Mucosa of descending colon (tissue), 3 donors: ENCODE data around the gene SNRNP70. TPM values are rescaled to one million over a fixed set of nuclear protein-coding genes. Genes with fewer than 3 reads are reported as not detected.
A peak's percentile ranks its signal among the peaks of the same experiment; 100 is the strongest.

Experiments
- ATAC-seq: fragments of 200-7000 bp; cut with Tn5 transposase; one replicate; pipeline ENCODE4 v1.9.1; 2020; ENCODE audit warnings: mild to moderate bottlenecking, moderate library complexity
- DNase-seq, 3 donors: peaks; one replicate each; pipeline ENCODE4 v3.0.0-alpha.2; 2020
- H3K36me3 ChIP-seq: fragments of 200-600 bp; one replicate; pipeline ENCODE4 v1.8.0; 2021; ENCODE audit warnings: low read depth, mild to moderate bottlenecking
- H3K4me1 ChIP-seq: fragments of 200-600 bp; one replicate; pipeline ENCODE4 v1.8.0; 2021; ENCODE audit warnings: low read depth, mild to moderate bottlenecking
- H3K4me3 ChIP-seq: fragments of 200-600 bp; one replicate; pipeline ENCODE4 v1.8.0; 2021; ENCODE audit warnings: mild to moderate bottlenecking
- H3K9me3 ChIP-seq: fragments of 200-600 bp; one replicate; pipeline ENCODE4 v1.8.0; 2021; ENCODE audit warnings: mild to moderate bottlenecking
- intact Hi-C, 2 donors: fragments of 100-400 bp; cut with DNase I in 1 of 2; cut with micrococcal nuclease in 1 of 2; formaldehyde crosslinking; loops; one replicate each; pipeline versions ENCODE4 v1.11.0 to v1.11.1; 2022; cut with DNase I, micrococcal nuclease
- total RNA-seq, 3 donors: library from RNA; stranded (reverse); fragmentation: NEBNext Ultra II Directional in 2 of 3; extraction: Animal tissue kit (Norgen Biotek cat#: 25700) in 2 of 3; gene quantifications; one replicate each; pipeline versions ENCODE4 v1.2.1 to v1.2.4, GENCODE V29; 2021 to 2023
- TF ChIP-seq, protein P1 (sequence below): fragments of 200-600 bp; IDR thresholded peaks from one replicate; pipeline ENCODE4 v1.8.0; 2022; ENCODE audit warnings: antibody characterized with exemption, mild to moderate bottlenecking
- donor health status: DM: no; HTN: no; CAD: no; lungs with moderate emphysema.
- donor health status: DM: no; HTN: no; CAD: no.
- donor health status: DM: no; HTN: yes; CAD: no.

SNRNP70 gene
- total RNA-seq, 3 donors from 2014 or later = 136 to 257 (median 200) TPM

DNA sequence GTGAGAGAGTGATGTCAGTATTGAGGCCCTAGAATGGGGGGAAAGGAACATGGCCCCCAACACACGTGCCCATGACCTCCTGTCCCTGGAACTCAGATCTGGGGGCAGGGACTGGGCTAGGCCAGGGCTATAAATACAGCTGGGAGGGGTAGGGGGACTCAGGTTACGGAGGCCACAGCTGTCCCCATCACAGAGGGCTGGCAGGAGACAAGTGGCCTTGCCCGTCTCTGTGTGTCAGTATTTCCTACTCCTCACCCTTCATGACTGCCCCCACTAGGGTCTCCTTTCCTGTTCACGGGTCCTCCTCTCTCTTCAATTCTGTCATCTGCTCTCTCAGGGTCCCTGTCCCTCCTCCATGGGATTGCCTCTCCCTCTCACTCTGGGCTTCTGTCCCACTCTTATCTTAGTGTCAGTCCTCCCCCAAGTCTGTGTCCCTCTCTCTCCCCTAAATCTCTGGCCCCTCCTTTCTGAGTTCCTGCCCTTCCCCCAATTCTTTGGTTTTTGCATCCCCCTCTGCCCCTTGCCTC is 70.6 kb downstream of the SNRNP70 start:
- TF ChIP-seq, protein P1, sequence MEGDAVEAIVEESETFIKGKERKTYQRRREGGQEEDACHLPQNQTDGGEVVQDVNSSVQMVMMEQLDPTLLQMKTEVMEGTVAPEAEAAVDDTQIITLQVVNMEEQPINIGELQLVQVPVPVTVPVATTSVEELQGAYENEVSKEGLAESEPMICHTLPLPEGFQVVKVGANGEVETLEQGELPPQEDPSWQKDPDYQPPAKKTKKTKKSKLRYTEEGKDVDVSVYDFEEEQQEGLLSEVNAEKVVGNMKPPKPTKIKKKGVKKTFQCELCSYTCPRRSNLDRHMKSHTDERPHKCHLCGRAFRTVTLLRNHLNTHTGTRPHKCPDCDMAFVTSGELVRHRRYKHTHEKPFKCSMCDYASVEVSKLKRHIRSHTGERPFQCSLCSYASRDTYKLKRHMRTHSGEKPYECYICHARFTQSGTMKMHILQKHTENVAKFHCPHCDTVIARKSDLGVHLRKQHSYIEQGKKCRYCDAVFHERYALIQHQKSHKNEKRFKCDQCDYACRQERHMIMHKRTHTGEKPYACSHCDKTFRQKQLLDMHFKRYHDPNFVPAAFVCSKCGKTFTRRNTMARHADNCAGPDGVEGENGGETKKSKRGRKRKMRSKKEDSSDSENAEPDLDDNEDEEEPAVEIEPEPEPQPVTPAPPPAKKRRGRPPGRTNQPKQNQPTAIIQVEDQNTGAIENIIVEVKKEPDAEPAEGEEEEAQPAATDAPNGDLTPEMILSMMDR = no peak
- intact Hi-C loops = no loop called here
- peaks cover 24% of the 10 kb centered on the region for H3K4me1 ChIP-seq
- no peak overlapping the region for H3K4me3 ChIP-seq
- H3K36me3 ChIP-seq = no peaks in the 10 kb centered on the region
- H3K9me3 ChIP-seq = no peaks in the 10 kb centered on the region
- ATAC-seq = no peak
- no peak for DNase-seq

DNA sequence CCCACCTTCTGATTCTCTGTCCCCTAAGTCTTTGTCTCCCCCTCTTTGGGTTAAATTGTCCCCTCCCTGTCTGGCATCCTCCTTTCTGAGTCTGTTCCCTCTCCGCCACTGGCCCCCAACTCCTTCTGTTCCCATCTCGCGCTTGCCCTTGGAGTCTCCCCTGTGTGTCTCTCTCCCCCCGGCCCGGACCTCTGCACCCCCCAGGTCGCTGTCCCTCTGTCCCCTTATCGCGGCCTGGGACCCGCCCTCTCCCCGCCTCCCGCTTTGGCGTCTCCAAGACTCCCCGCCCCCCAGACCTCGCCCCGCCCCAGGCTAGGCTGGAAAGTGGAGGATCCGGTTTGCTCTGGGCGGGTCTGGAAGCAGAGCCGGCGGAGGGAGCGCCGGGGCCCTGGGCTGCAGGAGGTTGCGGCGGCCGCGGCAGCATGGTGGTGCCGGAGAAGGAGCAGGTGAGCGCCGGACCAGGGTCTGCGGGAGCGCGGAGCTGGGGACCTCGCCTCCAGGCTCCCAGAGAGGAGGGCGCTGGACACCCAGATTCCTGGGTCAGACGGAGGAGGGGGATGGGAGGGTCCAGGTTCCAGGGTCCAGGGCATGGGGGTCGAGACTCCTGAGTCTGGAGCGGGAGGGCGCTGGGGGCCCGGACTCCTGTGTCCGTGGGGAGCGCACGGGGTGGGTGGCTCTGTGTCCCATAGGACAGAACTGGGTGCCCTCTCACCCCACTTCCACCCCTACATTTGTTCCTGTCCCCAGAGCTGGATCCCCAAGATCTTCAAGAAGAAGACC is 72.4 kb downstream of the SNRNP70 start, which contains the start of gene TRPM4:
Gene TRPM4, plus strand, starts transcription at position 348 of the 780 bp plus-strand sequence. Its CDS starts 75 bp downstream, at position 423.
- ATAC-seq (peak; percentile 91), DNase-seq (peak; percentile 93 to 98 (median 98))
- intact Hi-C loops = no loop called here
- Histone ChIP-seq H3K36me3 (no peaks in the 10 kb centered on the region), H3K4me3 (peak within 1 kb of the TSS; percentile 64), H3K4me1 (peaks cover 25% of the 10 kb centered on the region), H3K9me3 (no peaks in the 10 kb centered on the region)
- TF ChIP-seq, protein P1 = no peak

Other genes with a start within 250 kb of the SNRNP70 start
- 10 to 100 TPM in 1 of 3 donors, 1 to 10 TPM in 2; 2.4 to 10.1 (median 2.4) TPM for gene HSD17B14, start 249.0 kb upstream of the SNRNP70 start, total RNA-seq
- 10 to 100 TPM in 2 of 3 donors, 1 to 10 TPM in 1; 4.6 to 30.2 (median 21.5) TPM for gene PLEKHA4, start 216.8 kb upstream of the SNRNP70 start, total RNA-seq
- gene PPP1R15A, start 213.0 kb upstream of the SNRNP70 start, total RNA-seq = 10 to 100 TPM; 31.8 to 47.7 (median 44.6) TPM
- under 1 TPM in 1 of 3 donors, not detected in 2; 0.32 TPM for gene TULP2, start 186.7 kb upstream of the SNRNP70 start, total RNA-seq
- gene NUCB1, start 185.1 kb upstream of the SNRNP70 start, total RNA-seq = 100 to 1,000 TPM; 171 to 219 (median 205) TPM
- gene DHDH, start 151.8 kb upstream of the SNRNP70 start, total RNA-seq = under 1 TPM in 1 of 3 donors, not detected in 2; 0.52 TPM
- 100 to 1,000 TPM in 2 of 3 donors, 10 to 100 TPM in 1; 90.2 to 128 (median 125) TPM for gene BAX, start 130.6 kb upstream of the SNRNP70 start, total RNA-seq
- 1,000 to 10,000 TPM; 1,659 to 1,792 (median 1,691) TPM for gene FTL, start 120.1 kb upstream of the SNRNP70 start, total RNA-seq
- 10 to 100 TPM; 40.1 to 49.3 (median 40.2) TPM for gene GYS1, start 92.1 kb upstream of the SNRNP70 start, total RNA-seq
- 10 to 100 TPM; 47.4 to 68.8 (median 57.3) TPM for gene RUVBL2, start 91.6 kb upstream of the SNRNP70 start, total RNA-seq
- under 1 TPM in 1 of 3 donors, not detected in 2; 0.65 TPM for gene LHB, start 68.4 kb upstream of the SNRNP70 start, total RNA-seq
- gene CGB3, start 61.1 kb upstream of the SNRNP70 start, total RNA-seq = not detected
- gene CGB2, start 53.6 kb upstream of the SNRNP70 start, total RNA-seq = not detected
- gene CGB1, start 48.6 kb upstream of the SNRNP70 start, total RNA-seq = not detected
- gene CGB5, start 41.6 kb upstream of the SNRNP70 start, total RNA-seq = not detected
- not detected for gene CGB8, start 36.3 kb upstream of the SNRNP70 start, total RNA-seq
- gene CGB7, start 27.7 kb upstream of the SNRNP70 start, total RNA-seq = not detected
- not detected for gene NTF4, start 20.6 kb upstream of the SNRNP70 start, total RNA-seq
- not detected for gene KCNA7, start 12.8 kb upstream of the SNRNP70 start, total RNA-seq
- gene LIN7B, start 28.9 kb downstream of the SNRNP70 start, total RNA-seq = 10 to 100 TPM in 2 of 3 donors, 1 to 10 TPM in 1; 7.2 to 20.4 (median 11.7) TPM
- gene C19orf73, start 33.7 kb downstream of the SNRNP70 start, total RNA-seq = 1 to 10 TPM; 1.8 to 3.2 (median 2.1) TPM
- gene PPFIA3, start 34.1 kb downstream of the SNRNP70 start, total RNA-seq = 10 to 100 TPM; 15.1 to 21.4 (median 19.6) TPM
- 1 to 10 TPM in 2 of 3 donors, under 1 TPM in 1; 0.73 to 1.9 (median 1.2) TPM for gene HRC, start 69.9 kb downstream of the SNRNP70 start, total RNA-seq
- 100 to 1,000 TPM; 182 to 398 (median 274) TPM for gene TRPM4, start 72.3 kb downstream of the SNRNP70 start, total RNA-seq
- gene SLC6A16, start 239.7 kb downstream of the SNRNP70 start, total RNA-seq = 1 to 10 TPM in 1 of 3 donors, under 1 TPM in 2; 0.36 to 3.7 (median 0.52) TPM
- 10 to 100 TPM in 2 of 3 donors, 1 to 10 TPM in 1; 5.6 to 11.2 (median 10.1) TPM for gene CD37, start 250.0 kb downstream of the SNRNP70 start, total RNA-seq